ENCODE results near the gene MCMBP.

DNA sequence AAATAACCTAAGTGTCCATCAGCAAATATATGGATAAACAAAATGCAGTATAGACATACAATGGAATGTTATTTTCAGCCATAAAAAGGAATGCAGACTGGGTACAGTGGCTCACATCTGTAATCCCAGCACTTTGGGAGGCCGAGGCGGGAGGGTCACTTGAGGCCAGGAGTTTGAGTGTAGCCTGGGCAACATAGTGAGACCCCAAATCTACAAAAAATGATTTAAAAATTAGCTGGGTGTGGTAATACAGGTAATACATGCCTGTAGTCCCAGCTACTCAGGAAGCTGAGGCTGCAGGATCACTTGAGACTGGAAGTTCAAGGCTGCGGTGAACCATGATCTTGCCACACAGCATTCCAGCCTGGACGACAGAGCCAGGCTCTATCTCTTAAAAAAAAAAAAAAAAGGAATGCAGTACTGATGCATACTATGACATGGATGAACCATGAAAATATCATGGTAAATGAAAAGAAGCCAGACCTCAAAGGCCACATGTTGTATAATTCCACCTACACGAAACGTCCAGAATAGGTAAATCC, 6.9 kb downstream of the MCMBP start:
- TF ChIP-seq, protein P1, sequence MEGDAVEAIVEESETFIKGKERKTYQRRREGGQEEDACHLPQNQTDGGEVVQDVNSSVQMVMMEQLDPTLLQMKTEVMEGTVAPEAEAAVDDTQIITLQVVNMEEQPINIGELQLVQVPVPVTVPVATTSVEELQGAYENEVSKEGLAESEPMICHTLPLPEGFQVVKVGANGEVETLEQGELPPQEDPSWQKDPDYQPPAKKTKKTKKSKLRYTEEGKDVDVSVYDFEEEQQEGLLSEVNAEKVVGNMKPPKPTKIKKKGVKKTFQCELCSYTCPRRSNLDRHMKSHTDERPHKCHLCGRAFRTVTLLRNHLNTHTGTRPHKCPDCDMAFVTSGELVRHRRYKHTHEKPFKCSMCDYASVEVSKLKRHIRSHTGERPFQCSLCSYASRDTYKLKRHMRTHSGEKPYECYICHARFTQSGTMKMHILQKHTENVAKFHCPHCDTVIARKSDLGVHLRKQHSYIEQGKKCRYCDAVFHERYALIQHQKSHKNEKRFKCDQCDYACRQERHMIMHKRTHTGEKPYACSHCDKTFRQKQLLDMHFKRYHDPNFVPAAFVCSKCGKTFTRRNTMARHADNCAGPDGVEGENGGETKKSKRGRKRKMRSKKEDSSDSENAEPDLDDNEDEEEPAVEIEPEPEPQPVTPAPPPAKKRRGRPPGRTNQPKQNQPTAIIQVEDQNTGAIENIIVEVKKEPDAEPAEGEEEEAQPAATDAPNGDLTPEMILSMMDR (IDR thresholded peaks at IDR 0.05) = no peak
- TF ChIP-seq POLR2A (IDR thresholded peaks at IDR 0.05) = no peak

All from heart left ventricle (tissue), 13 donors.